Neuron (in vitro differentiated cells): ENCODE measurements around the gene HS6ST3.

Experiments used
- H2AFZ ChIP-seq: one replicate; pipeline ENCODE4 v1.6.1; 2013; ENCODE audit warnings: low read depth, mild to moderate bottlenecking, inconsistent platforms, low read length, moderate library complexity
- H3K27me3 ChIP-seq: one replicate; pipeline ENCODE4 v1.6.1; 2013; ENCODE audit warnings: low read length; ENCODE audit not compliant: insufficient read depth
- H3K36me3 ChIP-seq: one replicate; pipeline ENCODE4 v1.6.1; 2013; ENCODE audit warnings: low read length; ENCODE audit not compliant: insufficient read depth
- H3K4me1 ChIP-seq: one replicate; pipeline ENCODE4 v1.6.1; 2013; ENCODE audit warnings: low read length; ENCODE audit not compliant: insufficient read depth
- H3K4me3 ChIP-seq: 2 replicates; pipeline ENCODE4 v1.5.1; 2013; ENCODE audit warnings: mild to moderate bottlenecking, low read length, moderate library complexity
- H3K9me3 ChIP-seq: one replicate; pipeline ENCODE4 v1.6.1; 2013; ENCODE audit warnings: low read length

HS6ST3 gene

GRCh38 chr13:96696389-96696900 lies 606.5 kb downstream of the HS6ST3 start:
- Histone ChIP-seq H3K4me3 (no peak overlapping the region), H3K27me3 (no peaks in the 10 kb centered on the region), H2AFZ (no peak overlapping the region), H3K4me1 (no peaks in the 10 kb centered on the region), H3K36me3 (no peaks in the 10 kb centered on the region), H3K9me3 (no peaks in the 10 kb centered on the region)

GRCh38 chr13:96700657-96701056 lies 610.8 kb downstream of the HS6ST3 start:
- Histone ChIP-seq H3K36me3 (no peaks in the 10 kb centered on the region), H2AFZ (no peak overlapping the region), H3K4me1 (no peaks in the 10 kb centered on the region), H3K9me3 (no peaks in the 10 kb centered on the region), H3K27me3 (no peaks in the 10 kb centered on the region), H3K4me3 (no peak overlapping the region)

DNA sequence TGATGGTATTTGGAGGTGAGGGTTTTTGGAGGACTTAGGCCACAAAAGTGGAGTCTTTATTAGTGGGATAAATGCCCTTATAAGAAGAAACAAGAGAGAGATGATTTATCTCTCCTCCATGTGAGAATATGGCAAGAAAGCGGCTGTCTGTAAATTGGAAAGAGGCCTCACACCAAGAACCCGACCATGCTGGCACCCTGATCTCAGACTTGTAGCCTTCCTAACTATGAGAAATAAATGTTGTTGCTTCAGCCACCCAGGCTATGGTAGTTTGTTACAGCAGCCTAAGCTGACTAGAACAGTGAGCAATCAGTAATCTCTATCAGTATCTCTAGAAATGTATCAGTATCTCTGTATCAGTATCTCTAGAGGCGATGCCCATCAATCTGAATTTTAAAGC lies 617.2 kb downstream of the HS6ST3 start:
- no peak overlapping the region for H2AFZ ChIP-seq
- no peaks in the 10 kb centered on the region for H3K36me3 ChIP-seq
- no peak overlapping the region for H3K4me3 ChIP-seq
- no peaks in the 10 kb centered on the region for H3K27me3 ChIP-seq
- H3K4me1 ChIP-seq = no peaks in the 10 kb centered on the region
- H3K9me3 ChIP-seq = no peaks in the 10 kb centered on the region

GRCh38 chr13:96710166-96710862 lies 620.4 kb downstream of the HS6ST3 start:
- no peak overlapping the region for H3K4me3 ChIP-seq
- no peaks in the 10 kb centered on the region for H3K36me3 ChIP-seq
- H3K27me3 ChIP-seq = no peaks in the 10 kb centered on the region
- H3K9me3 ChIP-seq = no peaks in the 10 kb centered on the region
- H2AFZ ChIP-seq = no peak overlapping the region
- no peaks in the 10 kb centered on the region for H3K4me1 ChIP-seq

GRCh38 chr13:96720446-96720845 lies 630.5 kb downstream of the HS6ST3 start:
- no peak overlapping the region for H2AFZ ChIP-seq
- no peaks in the 10 kb centered on the region for H3K36me3 ChIP-seq
- no peaks in the 10 kb centered on the region for H3K27me3 ChIP-seq
- H3K9me3 ChIP-seq = no peaks in the 10 kb centered on the region
- no peak overlapping the region for H3K4me3 ChIP-seq
- H3K4me1 ChIP-seq = no peaks in the 10 kb centered on the region

GRCh38 chr13:96726651-96727050 lies 636.7 kb downstream of the HS6ST3 start:
- H3K27me3 ChIP-seq = no peaks in the 10 kb centered on the region
- H3K4me3 ChIP-seq = no peak overlapping the region
- H3K4me1 ChIP-seq = no peaks in the 10 kb centered on the region
- no peak overlapping the region for H2AFZ ChIP-seq
- no peaks in the 10 kb centered on the region for H3K36me3 ChIP-seq
- H3K9me3 ChIP-seq = no peaks in the 10 kb centered on the region

- Histone ChIP-seq H3K4me3 (no peak overlapping the region), H3K4me1 (no peaks in the 10 kb centered on the region), H3K9me3 (no peaks in the 10 kb centered on the region), H2AFZ (no peak overlapping the region), H3K27me3 (no peaks in the 10 kb centered on the region), H3K36me3 (no peaks in the 10 kb centered on the region)
Measured at GRCh38 chr13:96728463-96728862, 638.6 kb downstream of the HS6ST3 start.

- no peak overlapping the region for H2AFZ ChIP-seq
- H3K27me3 ChIP-seq = no peaks in the 10 kb centered on the region
- no peaks in the 10 kb centered on the region for H3K9me3 ChIP-seq
- no peaks in the 10 kb centered on the region for H3K36me3 ChIP-seq
- no peaks in the 10 kb centered on the region for H3K4me1 ChIP-seq
- H3K4me3 ChIP-seq = no peak overlapping the region
Measured at GRCh38 chr13:96730676-96731075, 640.8 kb downstream of the HS6ST3 start.

DNA sequence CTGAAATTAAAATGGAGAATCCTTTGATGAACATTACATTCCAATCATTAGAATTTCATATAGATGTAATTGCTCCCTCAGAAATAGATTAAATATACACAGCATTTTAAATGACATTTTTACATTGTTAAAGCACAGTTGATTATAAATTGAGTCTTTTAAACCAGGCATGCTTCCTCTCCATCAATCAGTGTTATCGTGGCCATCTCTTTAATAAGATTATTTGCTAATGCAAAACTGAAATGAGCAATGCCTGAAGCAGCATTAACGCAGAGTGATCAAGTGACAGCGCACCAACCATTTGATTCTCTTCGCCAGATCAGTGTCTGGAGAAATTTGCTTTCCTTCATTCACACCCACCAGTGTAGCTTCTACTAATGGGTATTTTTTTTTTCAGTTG lies 644.6 kb downstream of the HS6ST3 start:
- no peaks in the 10 kb centered on the region for H3K4me1 ChIP-seq
- H2AFZ ChIP-seq = no peak overlapping the region
- no peaks in the 10 kb centered on the region for H3K9me3 ChIP-seq
- no peak overlapping the region for H3K4me3 ChIP-seq
- no peaks in the 10 kb centered on the region for H3K36me3 ChIP-seq
- H3K27me3 ChIP-seq = no peaks in the 10 kb centered on the region

- Histone ChIP-seq H2AFZ (no peak overlapping the region), H3K9me3 (no peaks in the 10 kb centered on the region), H3K27me3 (no peaks in the 10 kb centered on the region), H3K4me3 (no peak overlapping the region), H3K4me1 (peaks cover 3% of the 10 kb centered on the region), H3K36me3 (no peaks in the 10 kb centered on the region)
Measured at GRCh38 chr13:96741779-96742178, 651.9 kb downstream of the HS6ST3 start.

DNA sequence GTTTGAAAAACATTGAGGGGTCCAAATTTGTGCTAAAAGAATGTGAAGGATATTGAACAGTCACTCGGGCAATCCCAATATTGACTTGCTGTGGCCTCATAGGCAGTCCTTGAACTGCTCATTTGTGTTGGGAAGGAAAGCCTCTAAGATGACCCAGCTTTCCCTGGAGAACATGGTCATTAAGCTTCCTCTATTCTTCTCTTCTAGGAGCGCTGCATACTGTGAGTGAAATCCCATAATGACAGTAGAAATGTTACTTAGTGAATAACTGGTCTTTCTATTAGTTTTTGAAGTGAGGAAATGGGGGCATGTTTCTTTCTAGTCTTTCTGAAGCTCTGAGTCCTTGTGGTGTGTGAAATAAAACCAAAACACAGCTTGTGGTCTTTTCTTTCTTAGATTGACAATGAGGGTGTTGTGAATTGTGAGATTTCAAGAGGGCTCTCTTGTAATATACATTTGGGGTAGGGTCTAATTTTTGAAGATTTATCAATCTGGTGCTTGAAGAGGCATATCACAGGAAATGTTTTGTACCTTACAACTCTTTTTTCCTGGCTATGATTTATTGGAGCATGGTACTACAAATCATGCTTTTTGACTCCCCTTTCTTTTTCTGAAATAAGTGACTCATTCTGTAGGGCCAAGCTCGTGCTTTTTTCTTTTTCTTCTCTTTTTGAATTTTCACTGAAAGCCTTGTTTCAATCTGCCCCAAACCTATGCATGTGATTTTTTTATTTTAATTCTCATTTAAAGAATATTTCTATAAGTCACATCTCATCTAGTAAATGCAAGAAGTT lies 653.6 kb downstream of the HS6ST3 start:
- no peak overlapping the region for H3K4me3 ChIP-seq
- no peaks in the 10 kb centered on the region for H3K9me3 ChIP-seq
- H3K36me3 ChIP-seq = no peaks in the 10 kb centered on the region
- no peak overlapping the region for H2AFZ ChIP-seq
- H3K4me1 ChIP-seq = peaks cover 3% of the 10 kb centered on the region
- no peaks in the 10 kb centered on the region for H3K27me3 ChIP-seq

- H3K4me1 ChIP-seq = peaks cover 3% of the 10 kb centered on the region
- no peak overlapping the region for H3K4me3 ChIP-seq
- no peaks in the 10 kb centered on the region for H3K36me3 ChIP-seq
- H3K9me3 ChIP-seq = no peaks in the 10 kb centered on the region
- H3K27me3 ChIP-seq = no peaks in the 10 kb centered on the region
- H2AFZ ChIP-seq = no peak overlapping the region
Measured at GRCh38 chr13:96744367-96745331, 654.7 kb downstream of the HS6ST3 start.

DNA sequence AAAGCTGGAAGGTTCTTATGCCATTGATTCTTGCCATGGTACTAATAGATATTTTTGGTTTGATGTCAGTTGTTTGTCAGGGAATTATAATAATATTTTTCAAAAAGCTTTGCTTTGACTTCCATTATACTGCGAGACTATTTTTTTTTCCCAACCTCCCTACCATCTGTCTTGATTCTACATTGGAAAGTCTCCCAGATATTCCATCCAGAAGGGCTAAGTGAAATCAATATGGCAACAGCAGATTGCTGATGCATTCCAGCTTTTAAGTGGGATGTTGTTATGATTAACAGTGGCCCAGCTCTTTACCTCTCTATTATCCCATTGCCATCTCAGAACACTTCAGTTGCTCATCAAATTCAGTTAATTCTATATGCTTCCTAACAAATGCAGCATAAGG lies 657.0 kb downstream of the HS6ST3 start:
- Histone ChIP-seq H2AFZ (no peak overlapping the region), H3K4me1 (peaks cover 3% of the 10 kb centered on the region), H3K9me3 (no peaks in the 10 kb centered on the region), H3K36me3 (no peaks in the 10 kb centered on the region), H3K4me3 (no peak overlapping the region), H3K27me3 (no peaks in the 10 kb centered on the region)
